T follicular helper cell (primary cell): ENCODE results near the gene FANCC.

Experiments used
- DNase-seq: peaks from one replicate; pipeline ENCODE4 v3.0.0-alpha.2; 2020; ENCODE audit warnings: low read depth

Gene FANCC

DNA sequence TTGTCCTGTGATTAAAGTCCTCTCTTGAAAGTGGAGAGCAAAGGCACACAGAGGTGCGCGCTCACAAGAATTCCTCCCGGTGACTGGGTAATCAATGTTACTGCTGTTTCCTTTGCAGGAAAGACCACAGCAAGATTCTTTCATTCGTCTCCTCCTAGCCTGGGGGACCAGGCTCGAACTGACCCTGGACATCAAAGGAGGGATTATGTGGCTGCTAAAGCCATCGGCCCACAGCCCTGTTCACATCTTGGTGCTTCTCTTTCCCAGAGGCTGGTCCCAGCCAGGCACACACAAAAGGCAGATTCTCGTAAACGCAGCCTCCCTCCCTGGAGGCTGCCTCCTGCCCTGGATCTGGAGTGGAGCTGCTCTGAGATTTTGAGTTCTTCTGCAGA is 230.9 kb downstream of the FANCC start:
- DNase-seq: no peak

DNA sequence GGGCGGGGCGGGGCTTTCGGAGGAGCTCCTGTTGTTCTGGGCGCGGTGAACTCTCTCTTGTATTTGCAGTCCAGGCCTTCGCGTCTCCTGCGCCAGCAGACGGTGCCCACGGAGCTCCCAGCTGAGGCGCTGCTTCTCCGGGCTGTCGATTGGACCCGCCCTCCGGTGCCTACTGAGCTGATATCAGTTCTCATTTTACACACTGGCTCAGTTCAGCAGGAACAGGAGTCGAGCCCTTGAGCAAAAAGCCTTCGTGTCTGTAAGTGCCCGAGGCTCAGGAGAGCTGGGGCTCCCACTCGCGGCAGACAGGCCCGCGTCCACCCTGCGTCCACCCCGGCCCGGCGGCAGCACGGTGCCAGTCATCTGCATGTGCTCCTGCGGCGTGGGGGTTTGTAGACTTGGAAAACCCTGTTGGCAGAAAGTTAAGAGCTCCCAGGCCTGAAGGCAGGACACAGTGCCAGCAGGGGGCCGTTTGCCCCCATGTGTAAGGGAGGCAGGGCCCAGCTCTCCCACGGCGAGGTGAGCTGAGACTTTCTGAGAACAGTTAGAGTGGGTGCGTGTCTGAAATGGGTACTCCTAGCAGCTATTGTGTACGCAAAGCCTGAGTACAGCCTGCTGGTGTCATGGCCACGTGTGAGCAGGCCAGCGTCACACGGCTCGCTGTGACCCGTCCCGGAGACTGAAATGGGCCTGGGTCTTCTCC is 231.5 kb downstream of the FANCC start:
- no peak for DNase-seq

DNA sequence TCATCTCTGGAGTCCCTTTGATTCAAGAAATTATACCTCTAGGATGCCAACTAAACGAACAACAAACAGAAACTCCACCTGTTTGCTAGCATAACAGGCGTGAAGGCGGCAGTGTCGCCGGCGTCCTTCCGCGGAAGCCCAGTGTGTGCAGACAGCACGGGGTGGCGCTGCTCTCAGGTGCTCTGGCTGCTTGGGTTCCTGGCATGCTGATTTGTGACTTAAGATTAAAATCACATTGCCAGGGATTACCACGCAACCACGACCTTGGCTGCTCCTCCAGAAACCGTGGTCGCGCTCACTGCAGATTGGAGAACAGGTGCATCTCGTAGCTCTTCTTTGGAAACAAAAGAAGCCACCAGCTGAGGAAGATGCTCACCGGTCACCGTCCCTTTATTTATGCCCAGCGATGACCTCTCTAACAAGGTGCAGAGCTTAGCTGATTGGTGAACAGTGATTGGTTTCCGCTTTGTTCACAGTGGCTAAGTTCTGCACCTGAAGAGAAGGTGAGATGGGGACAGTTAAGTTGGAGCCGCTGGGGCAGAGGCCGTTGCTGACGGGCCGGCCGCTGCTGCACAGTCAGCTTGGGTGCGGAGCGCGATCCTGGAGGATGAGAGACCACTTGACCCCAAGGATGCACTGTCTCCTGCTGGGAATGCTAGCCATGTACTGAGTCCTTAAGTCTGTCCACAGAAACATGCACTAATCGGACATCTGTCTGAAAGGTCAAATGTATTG is 232.3 kb downstream of the FANCC start:
- no peak for DNase-seq

DNA sequence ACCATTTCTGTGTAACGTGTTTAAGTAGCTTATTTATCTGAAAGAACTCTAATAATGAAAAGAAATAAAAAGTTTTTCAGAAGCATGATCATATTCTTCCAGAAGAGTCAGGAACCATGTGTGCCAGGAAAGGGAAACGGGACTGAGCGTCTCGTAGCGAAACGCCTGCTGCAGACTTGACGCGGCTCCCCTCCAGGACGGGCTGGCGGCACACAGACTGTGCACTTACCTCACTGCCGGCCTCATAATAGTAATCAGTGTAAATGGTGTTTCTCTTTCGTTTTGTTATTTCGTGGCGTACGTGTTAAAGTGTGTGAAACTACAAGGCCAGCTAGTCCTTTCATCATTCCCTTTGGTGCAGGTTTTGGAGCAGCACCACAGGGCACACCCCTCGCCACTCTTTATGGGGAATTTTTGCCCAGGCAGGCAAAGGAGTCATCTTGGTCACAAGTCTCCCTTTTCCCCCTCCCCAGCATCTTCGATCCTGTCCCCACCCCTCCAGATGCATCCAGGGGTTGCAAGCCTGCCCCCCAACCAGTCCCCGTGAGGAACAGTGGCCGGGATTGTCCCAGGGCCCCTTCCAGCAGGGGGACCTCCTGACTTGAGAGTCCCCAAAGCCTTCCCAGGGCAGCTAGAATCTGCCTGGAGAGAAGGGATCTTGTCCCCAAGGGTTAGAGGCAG is 233.1 kb downstream of the FANCC start:
- DNase-seq: no peak

DNA sequence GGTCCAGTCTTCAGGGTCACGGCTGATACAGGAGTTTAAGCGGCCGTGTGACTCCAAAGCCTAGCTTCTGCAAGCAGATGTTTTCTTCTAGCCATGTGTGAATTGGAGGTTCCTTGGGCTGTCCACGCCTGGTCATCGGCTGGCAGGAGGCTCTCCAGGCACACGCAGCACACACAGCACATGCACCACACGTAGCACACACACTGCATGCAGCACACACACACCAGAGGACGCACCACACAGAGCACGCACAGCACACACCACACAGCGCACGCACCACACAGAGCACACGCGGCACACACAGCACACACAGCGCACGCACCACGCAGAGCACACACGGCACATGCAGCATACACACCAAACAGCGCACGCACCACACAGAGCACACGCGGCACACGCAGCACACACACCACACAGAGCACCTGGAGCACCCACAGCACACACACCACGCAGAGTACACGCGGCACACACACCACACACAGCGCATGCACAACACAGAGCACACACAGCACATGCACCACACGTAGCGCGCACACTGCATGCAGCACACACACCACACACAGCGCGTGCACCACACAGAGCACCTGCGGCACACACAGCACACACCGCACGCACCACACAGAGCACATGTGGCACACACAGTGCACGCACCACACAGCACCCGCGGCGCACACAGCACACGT is 234.3 kb downstream of the FANCC start:
- no peak for DNase-seq

DNA sequence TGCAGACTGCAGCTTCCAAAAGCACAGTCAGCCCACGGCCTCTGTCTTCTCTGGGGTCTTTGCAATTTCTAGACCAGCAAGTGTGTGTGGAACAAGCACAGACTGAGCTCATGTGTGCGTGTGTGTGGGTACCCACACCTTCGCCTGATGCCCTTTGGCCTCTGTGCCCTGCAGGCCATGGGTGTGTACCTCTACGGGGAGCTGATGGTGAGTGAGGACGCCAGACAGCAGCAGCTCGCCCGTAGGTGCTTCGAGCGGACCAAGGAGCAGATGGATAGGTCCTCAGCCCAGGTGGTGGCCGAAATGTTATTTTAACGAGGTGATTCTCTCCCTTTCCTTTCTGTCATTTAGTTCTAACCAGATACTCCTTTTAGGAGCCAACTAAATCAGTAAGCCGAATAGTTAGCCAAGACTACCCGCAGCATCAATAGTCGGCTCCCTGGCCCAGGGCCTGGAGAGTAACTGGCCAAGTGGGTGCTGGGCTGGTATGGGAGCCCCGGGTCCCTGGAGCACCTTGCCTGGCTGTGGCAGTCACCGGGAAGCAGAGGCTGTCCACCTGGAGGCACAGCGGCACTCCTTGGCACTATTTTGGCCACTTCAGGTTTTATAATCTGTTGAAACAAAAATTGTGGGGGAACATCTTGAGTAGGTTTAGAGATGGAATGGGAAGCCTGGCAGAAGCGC is 235.0 kb downstream of the FANCC start:
- DNase-seq: no peak

DNA sequence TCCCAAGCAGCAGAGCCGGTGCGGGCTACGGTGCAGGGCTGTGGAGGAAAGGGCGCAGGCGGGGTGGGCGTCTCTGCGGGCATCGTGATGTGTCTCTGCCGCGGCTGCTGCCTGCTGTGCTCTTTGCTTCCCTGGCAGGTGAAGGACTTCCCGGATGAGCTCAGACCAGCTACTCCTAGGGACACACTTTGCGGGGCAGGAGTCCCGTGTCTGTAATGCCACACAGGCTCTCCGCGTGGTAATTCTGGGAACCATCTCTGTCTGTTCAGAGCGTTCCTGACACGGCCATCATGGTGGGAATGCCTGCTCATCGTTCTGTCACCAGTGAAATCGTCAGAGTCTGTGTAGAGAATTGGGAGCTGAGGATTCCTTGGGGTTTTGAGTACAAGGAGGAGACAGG is 235.5 kb downstream of the FANCC start:
- DNase-seq: no peak

DNA sequence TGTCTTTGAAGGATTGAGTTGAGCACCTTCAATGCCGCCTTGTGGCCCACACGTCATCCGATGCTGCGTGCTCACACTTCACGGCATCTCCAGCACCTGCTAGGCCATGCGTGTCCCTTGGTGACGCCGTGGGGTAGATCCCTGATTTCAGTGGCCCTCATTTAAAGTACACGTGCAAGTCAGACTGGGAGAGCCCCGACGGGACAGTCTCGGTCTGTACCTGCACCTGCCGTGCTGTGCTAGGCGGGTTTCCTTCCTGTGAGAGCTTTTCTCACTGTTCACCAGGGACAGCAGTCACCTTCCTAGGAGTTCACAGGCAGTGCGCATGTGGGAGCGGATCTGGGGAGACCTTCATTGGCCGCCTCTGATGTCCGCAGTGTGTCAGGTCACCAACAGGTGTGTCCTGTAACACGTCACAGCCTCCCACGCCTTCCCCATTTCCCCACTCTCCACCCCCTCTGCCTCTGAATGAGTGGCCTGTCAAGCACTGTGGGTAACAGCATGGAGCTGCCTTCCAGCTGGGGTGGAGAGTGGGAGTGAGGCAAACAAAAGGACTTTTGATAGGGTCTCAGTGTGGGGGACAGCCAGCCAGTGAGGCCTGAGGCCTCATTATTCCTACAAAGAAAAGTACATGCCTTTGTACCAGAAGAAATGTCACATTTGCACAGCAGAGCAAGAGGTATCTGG is 236.4 kb downstream of the FANCC start:
- DNase-seq: no peak

DNA sequence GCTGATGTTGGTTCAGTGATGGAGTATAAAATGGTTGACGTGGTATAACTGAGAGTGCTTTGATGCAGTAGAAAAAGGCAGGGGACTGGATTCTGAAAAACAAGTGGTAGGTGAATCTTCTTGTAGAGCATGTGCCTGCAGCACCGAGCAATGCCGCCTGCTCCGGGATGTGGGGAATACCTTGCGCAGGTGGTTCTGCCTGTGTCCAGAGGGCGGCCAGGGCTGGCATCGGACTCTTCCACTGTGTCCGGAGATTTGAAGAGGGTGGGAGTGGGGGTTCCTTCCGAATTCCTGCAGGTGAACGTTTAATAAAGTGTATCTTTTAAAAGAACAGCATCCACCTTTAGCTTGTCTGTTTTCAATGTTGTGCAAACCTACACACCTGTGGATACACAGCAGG is 238.0 kb downstream of the FANCC start:
- no peak for DNase-seq

DNA sequence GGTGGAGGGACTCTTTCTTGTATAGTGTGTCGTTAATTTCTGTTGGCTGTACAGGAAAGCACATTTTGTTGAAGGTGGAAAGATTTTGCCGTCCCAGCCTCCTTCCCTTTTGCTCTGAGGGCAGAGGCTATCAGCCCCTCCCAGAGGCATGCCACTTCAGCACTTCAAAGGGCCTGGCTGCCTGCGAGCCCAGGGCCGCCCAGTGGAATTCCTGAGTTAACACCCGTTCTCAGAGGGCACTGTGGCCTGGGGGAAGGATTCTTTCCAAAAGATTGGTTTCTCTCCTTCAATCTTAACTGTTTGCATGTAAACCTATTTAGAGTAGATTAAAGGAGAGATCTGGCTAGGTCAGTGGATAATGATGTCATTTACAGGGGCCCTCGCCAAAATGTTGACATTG is 238.6 kb downstream of the FANCC start:
- DNase-seq: no peak

DNA sequence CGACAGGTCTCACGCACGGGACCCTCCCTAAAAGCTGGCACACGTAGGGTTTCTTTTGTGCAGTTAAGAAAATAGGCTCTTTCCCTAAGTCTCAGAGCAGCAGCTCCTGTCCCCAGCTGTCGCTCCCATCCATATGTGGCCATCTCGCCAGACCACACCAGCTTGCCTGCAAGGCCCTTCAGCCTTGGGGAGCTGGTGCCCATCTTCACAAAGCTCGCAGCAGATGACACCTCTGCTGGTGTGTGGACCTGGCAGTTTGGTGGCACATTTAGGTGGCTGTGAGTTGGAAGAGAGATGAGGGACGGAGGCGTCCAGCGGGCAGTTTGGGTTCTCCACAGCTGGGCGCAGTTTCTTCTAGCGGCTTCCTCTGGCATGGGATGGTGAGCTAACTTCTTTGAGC is 239.0 kb downstream of the FANCC start:
- DNase-seq: no peak

DNA sequence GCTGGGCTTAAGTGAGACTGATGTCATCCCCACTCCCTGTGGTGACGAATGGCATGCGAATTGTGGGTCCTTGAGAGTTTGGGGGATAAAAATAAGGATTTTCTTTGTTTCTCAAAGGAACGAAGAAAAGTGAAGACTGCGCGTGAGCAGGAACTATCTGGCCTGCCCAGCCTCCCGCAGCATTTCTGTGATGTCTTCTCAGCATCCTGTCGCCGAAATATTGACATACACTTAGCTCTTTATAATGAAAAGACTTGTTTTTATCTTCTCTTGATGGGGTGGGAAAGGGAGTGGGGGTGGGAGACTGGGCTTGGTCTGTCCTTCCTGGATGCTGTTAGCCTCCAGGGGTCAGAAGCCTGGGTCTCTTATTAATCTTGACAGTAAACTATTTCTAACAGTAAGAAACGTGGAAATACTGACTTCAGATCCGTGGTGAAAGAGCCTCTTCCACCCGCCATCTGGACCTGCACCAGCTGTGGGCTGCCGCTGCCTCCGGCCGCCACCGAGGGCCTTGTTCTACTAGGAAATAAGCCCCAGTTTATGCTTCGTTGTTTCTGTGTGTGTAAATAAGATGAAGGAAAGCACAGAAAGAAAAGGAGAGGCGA is 239.6 kb downstream of the FANCC start:
- DNase-seq: no peak

DNA sequence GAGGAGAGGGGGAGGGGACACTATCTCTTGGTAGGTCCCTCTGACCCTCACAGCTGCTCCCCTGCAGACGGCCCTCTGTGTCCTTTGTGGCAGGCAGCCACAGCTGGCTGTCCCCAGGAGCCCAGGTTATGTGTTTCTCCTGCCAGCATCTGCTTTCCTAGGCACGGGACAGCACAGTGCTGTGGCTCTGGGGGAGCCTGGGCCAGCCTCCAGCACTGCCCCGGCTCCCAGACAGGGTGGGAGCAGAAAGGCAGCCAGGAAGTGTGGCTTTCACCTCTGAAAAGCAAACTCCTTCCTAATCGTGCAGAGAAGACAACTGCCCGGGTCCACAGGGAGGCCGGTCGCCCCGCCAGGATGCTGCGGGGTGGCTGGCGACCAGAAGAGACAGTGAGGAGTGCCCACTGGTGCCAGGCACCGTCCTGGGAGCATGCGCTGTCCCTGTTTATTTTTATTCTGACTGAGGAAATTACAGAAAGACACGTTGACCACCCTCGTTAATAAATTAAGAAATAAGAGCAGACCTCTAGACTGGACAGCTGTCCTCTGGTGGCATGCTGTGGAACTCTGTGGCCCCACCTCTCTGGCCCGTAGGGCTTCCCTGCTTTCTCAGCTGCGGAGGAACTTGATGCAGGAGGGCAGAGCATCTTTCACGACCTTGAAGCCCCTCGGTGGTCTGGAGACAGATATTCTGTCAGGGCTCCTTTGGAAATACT is 240.3 kb downstream of the FANCC start:
- DNase-seq: no peak

DNA sequence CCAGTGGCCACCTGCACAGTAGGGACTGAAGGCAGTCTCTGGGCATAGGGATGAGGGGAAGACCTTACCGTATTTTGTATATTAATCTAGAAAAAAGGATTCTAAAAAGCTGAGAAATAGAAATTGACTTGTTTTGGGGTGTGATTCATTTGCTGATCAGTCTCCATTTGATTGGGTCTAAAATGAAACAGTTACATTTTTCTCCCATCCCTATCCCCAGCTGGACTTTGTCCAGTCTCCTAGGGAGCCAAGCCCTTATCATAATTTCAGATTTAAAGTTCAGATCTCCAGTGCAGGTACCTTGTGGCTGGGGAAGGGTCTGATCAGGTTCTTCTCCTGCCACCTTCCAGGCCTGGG is 240.8 kb downstream of the FANCC start:
- no peak for DNase-seq

DNA sequence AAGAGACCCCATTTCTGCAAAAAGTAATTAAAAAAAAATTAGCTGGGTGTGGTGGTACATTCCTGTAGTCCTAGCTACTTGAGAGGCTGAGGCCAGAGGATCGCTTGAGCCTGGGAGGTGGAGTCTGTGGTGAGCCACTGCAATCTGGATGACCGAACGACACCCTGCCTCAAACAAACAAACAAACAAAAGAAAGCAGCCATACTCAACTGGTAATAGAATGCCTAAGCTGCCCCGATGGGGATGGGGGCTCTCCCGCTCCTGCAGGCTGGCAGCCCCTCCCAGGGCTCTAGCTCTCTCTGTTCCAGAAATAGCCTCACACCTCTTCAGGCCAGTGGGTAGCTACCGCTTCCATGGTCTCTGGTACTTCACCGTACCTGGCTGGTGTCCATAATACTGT is 241.8 kb downstream of the FANCC start:
- DNase-seq: no peak

DNA sequence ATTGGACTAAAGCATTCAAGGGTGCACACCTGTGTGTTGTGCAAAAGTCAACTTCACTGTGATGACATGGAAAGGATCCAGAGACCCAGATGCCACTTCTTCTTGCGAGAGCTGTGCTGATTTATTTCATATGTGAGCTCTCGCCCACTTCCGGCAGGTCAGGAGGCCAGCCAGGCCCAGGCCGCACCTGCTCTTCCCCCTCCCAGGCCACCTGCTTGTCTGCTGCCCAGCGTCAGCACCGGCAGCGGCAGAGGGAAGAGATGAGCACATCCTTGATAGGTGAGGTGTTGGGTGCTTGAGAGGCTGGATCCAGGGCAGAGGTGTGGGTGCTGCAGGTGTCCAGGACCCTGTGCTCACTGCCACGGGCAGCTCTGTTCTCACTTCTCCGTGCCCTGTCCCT is 242.9 kb downstream of the FANCC start:
- DNase-seq: no peak

DNA sequence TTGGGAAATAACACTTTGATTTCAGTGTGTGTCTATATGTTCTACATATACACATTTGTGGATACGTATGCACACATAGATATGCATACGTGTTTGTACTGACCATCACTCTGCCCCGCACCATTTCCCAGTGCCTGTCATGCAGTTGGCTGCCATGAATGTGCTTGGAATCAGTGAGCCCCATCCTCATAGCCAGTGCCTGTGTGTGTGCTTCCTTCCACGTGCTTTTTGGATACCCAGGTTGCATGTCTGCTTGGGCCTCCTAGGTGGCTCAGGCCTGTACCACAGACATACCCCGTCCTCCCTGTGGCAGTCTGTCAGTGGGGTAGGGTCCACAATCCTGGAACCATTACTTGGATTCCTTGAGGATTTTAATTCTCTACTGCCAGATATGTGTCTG is 243.6 kb downstream of the FANCC start:
- DNase-seq: no peak

DNA sequence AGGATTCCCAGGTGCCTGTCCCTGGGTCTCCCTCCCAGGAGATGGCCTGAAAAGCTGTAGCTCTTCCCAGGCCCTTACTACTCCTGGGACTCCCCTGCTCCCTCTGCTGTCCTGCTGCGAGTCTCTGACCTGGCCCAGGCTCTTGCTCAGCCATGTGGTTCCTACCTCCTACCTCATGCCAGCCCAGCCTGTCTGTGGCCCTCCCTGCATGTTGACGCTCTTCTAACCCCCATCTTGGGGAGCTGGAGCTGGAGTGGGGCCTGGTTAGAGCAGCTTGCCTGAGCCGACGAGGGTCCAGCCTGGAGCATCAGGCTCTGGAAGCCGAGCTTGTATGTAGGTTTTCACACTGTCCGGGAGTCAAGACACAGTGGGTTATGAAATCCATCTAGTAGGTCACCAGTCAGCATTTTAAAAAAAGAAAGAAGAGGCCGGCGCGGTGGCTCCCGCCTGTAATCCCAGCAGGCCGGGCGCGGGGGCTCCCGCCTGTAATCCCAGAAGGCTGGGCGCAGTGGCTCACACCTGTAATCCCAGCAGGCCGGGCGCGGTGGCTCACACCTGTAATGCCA is 244.4 kb downstream of the FANCC start:
- DNase-seq: no peak

DNA sequence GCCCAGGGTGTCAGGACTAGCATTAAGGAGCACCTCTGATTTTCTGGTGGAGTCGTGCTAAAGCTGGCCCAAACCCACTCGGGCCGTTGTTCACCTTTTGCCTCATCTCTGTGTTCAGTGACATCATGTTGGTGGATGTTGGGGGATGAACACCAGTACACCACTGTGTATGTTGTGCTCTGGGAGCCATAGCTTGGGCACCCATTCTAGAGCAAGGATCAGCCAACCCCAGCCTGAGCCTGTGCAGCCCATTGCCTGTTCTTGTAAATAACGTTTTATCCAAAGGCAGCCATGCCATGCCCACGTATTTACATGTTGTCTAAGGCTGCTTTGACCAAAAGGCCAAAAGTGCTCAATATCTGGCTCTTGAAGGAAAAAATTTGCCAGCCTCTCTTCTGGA is 245.6 kb downstream of the FANCC start:
- DNase-seq: no peak

DNA sequence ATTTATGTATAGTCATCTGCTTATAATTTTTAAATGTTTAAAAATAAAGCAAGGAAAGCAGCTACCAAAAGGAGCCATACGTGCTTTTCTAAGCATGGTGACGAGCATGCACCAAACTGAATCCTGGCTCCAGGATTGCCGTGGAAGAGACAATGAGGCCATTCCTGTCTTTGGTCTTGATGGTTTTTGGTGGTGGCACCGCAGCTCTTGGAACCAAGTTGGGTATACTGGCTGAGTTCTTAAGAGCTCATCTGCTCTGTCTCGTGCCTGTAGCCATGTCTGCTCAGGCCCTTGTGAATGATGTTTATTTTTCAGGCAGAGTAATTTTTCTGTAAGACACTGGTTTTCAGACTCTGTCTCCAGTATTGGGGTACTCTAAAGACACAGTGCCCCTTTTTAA is 246.1 kb downstream of the FANCC start:
- DNase-seq: no peak
